Gastroesophageal sphincter (tissue), 4 donors: ENCODE measurements around the gene OR1S2. TPM values are rescaled to one million over a fixed set of nuclear protein-coding genes. Genes with fewer than 3 reads are reported as not detected.
"Not testable (repeated sequence)": the region's sequence is repeated elsewhere in the genome, so short reads cannot be mapped to it uniquely, and the experiment has no call there.

ENCODE experiments used
- ATAC-seq: fragments of 150-250 bp; one replicate; pipeline ENCODE4 v1.9.1; 2016; ENCODE audit warnings: mild to moderate bottlenecking, moderate library complexity
- H3K27ac ChIP-seq, 4 donors: fragments of 200-600 bp; sonication (generic) in 3 of 4; 1 replicate in 3 of 4; 2 replicates in 1 of 4; pipeline ENCODE4 v1.5.1; 2016 to 2019
- H3K27me3 ChIP-seq: fragments of 200-600 bp; sonication (generic); one replicate; pipeline ENCODE4 v1.5.1; 2019
- H3K36me3 ChIP-seq, 2 donors: fragments of 200-600 bp; sonication (generic); one replicate each; pipeline ENCODE4 v1.5.1; 2019; ENCODE audit warnings: control low read depth in 1 of 2
- H3K4me1 ChIP-seq, 3 donors: fragments of 200-600 bp; sonication (generic); 1 replicate in 2 of 3; 2 replicates in 1 of 3; pipeline ENCODE4 v1.5.1; 2016 to 2019; ENCODE audit warnings: control low read depth in 2 of 3
- H3K4me3 ChIP-seq, 2 donors: fragments of 200-600 bp; sonication (generic); one replicate each; pipeline ENCODE4 v1.5.1; 2019; ENCODE audit warnings: mild to moderate bottlenecking in 1 of 2, moderate library complexity in 1 of 2
- H3K9me3 ChIP-seq, 3 donors: fragments of 200-600 bp; sonication (generic); one replicate each; pipeline ENCODE4 v1.5.1; 2017 to 2019; ENCODE audit warnings: control low read depth in 2 of 3
- CTCF ChIP-seq, 4 experiments: fragments of 200-600 bp in 2 of 4; fragments of 450-650 bp in 2 of 4; sonication (generic) in 1 of 4; IDR thresholded peaks; one replicate each; pipeline ENCODE4 v1.5.1; 2017 to 2019; ENCODE audit warnings: antibody characterized with exemption in 4 of 4, mild to moderate bottlenecking in 2 of 4, moderate library complexity in 2 of 4
- EP300 ChIP-seq: sonication (generic); formaldehyde crosslinking; IDR thresholded peaks from one replicate; pipeline ENCODE4 v1.6.1; 2017; ENCODE audit warnings: antibody characterized with exemption, mild to moderate bottlenecking
- POLR2A ChIP-seq, 2 donors: fragments of 450-650 bp; IDR thresholded peaks; one replicate each; pipeline ENCODE4 v1.6.1; 2017; ENCODE audit warnings: antibody characterized with exemption in 2 of 2, mild to moderate bottlenecking in 2 of 2, moderate library complexity in 1 of 2
- POLR2AphosphoS5 ChIP-seq: sonication (generic); formaldehyde crosslinking; IDR thresholded peaks from one replicate; pipeline ENCODE4 v1.6.1; 2017; ENCODE audit warnings: antibody characterized with exemption
- whole genome bisulfite sequencing, 2 donors: methylation state at CpG; one replicate each; pipeline ENCODE4 v1.1.5; 2018; ENCODE audit warnings: low coverage in 1 of 2; 5-methylcytosine and 5-hydroxymethylcytosine counted together
- total RNA-seq, 4 donors: library from RNA; depleted of rRNA; stranded (reverse); fragments of >200 nt; gene quantifications; one replicate each; pipeline ENCODE4 v1.1.0, GENCODE V29; 2016

Gene OR1S2
- total RNA-seq = not detected

GRCh38 chr11:58204042-58204441 is at the start of gene OR1S2:
TSS of gene OR1S2 (minus strand) at chr11:58204142. CDS start at chr11:58204142, 0 bp downstream.
- no peak for ATAC-seq
- no peak within 1 kb of the TSS for H3K4me3 ChIP-seq
- H3K9me3 ChIP-seq = no peaks in the 10 kb centered on the region
- H3K36me3 ChIP-seq = no peaks in the 10 kb centered on the region
- H3K27ac ChIP-seq = no peak within 1 kb of the TSS
- no peaks in the 10 kb centered on the region for H3K27me3 ChIP-seq
- TF ChIP-seq POLR2A (IDR thresholded peaks at IDR 0.05) (no peak), EP300 (no peak), CTCF (IDR thresholded peaks at IDR 0.05) (no peak), POLR2AphosphoS5 (no peak)
- H3K4me1 ChIP-seq = no peaks in the 10 kb centered on the region

- H3K27me3 ChIP-seq = no peaks in the 10 kb centered on the region
- ATAC-seq = no peak
- H3K9me3 ChIP-seq = peaks cover 0 to 6% (median 0%) of the 10 kb centered on the region in 3 donors
- WGBS, 2 donors = 97% methylated on average over 2 of the region's 2 CpGs; no CpG with 5 or more reads in 1 of the 2 donors
- no peak overlapping the region for H3K4me3 ChIP-seq
- H3K4me1 ChIP-seq = no peaks in the 10 kb centered on the region
- no peaks in the 10 kb centered on the region for H3K36me3 ChIP-seq
- H3K27ac ChIP-seq = no peak overlapping the region
- no peak for TF ChIP-seq EP300
- no peak for TF ChIP-seq CTCF (IDR thresholded peaks at IDR 0.05)
- no peak for TF ChIP-seq POLR2A (IDR thresholded peaks at IDR 0.05)
- TF ChIP-seq POLR2AphosphoS5 = no peak
Measured at GRCh38 chr11:58243954-58244353, 40.0 kb upstream of the OR1S2 start.

- ATAC-seq = no peak
- Histone ChIP-seq H3K9me3 (no peaks in the 10 kb centered on the region), H3K4me1 (no peaks in the 10 kb centered on the region), H3K4me3 (no peak overlapping the region), H3K27ac (no peak overlapping the region), H3K27me3 (no peaks in the 10 kb centered on the region), H3K36me3 (no peaks in the 10 kb centered on the region)
- 40 to 89% methylated on average over 1 to 26 of the region's 32 CpGs for WGBS, 2 donors
- TF ChIP-seq POLR2A (IDR thresholded peaks at IDR 0.05) = no peak
- TF ChIP-seq EP300 = no peak
- TF ChIP-seq POLR2AphosphoS5 = no peak
- no peak for TF ChIP-seq CTCF (IDR thresholded peaks at IDR 0.05)
Measured at GRCh38 chr11:58227956-58228615, 24.1 kb upstream of the OR1S2 start.

- no peak overlapping the region for H3K27ac ChIP-seq
- H3K27me3 ChIP-seq = no peaks in the 10 kb centered on the region
- 65 to 70% methylated on average over 6 to 7 of the region's 7 CpGs for WGBS, 2 donors
- TF ChIP-seq EP300 (no peak), POLR2AphosphoS5 (no peak), CTCF (IDR thresholded peaks at IDR 0.05) (no peak), POLR2A (IDR thresholded peaks at IDR 0.05) (no peak)
- no peaks in the 10 kb centered on the region for H3K9me3 ChIP-seq
- no peak overlapping the region for H3K4me3 ChIP-seq
- no peaks in the 10 kb centered on the region for H3K4me1 ChIP-seq
- no peak for ATAC-seq
- no peaks in the 10 kb centered on the region for H3K36me3 ChIP-seq
Measured at GRCh38 chr11:58222721-58223120, 18.8 kb upstream of the OR1S2 start.

GRCh38 chr11:58216476-58216875 is 12.5 kb upstream of the OR1S2 start:
- H3K4me1 ChIP-seq = no peaks in the 10 kb centered on the region
- TF ChIP-seq POLR2AphosphoS5 (no peak), CTCF (IDR thresholded peaks at IDR 0.05) (no peak), POLR2A (IDR thresholded peaks at IDR 0.05) (no peak), EP300 (no peak)
- no peaks in the 10 kb centered on the region for H3K27me3 ChIP-seq
- H3K27ac ChIP-seq = no peak overlapping the region
- ATAC-seq = no peak
- H3K4me3 ChIP-seq = no peak overlapping the region
- no peaks in the 10 kb centered on the region for H3K36me3 ChIP-seq
- H3K9me3 ChIP-seq = no peaks in the 10 kb centered on the region

GRCh38 chr11:58212420-58212819 is 8.5 kb upstream of the OR1S2 start, which contains the start of gene OR1S1:
TSS of gene OR1S1 (plus strand) at chr11:58212720.
- not testable (repeated sequence) for H3K9me3 ChIP-seq, H3K27me3 ChIP-seq, H3K4me3 ChIP-seq, H3K4me1 ChIP-seq, H3K27ac ChIP-seq, ATAC-seq, H3K36me3 ChIP-seq
- no CpG with 5 or more reads among the region's 2 CpGs for WGBS, 2 donors
